ENCODE data around the gene RNF223. TPM values are rescaled to one million over a fixed set of nuclear protein-coding genes. Genes with fewer than 3 reads are reported as not detected.

RNF223 gene
- total and polyA plus RNA-seq, 2 donors (not counting 3 experiments of a cell fraction or from before 2014, with no cell fraction given), result not detected

- ChIA-PET POLR2A (no interaction called here), CTCF (interaction anchor here (0.9 to 2.2 kb wide), 4 partner anchors 17 to 40 kb away, joined by 3 to 6 read pairs (median 3); no protein-coding TSS in a partner anchor)
- no peak for FAIRE-seq
- no peaks in the 10 kb centered on the region for H3K9me3 ChIP-seq (replicated peaks; ENCODE audit: control insufficient read depth, insufficient read depth, low read length)
- H3K4me2 ChIP-seq (ENCODE audit: insufficient read depth, low read length), result no peak overlapping the region
- dilution Hi-C loops (cut with MboI; ENCODE audit: extremely low pct_ligation_motif_present, low sequenced_read_pairs), result no loop called here
- DNase-seq (ENCODE audit: low read depth, low spot score), result no peak
- H3K27me3 ChIP-seq (ENCODE audit: control insufficient read depth in 2 of 2, insufficient read depth in 2 of 2, low read length in 2 of 2), result no peaks in the 10 kb centered on the region
- no peak overlapping the region for H3K27ac ChIP-seq (ENCODE audit: insufficient read depth, low read depth, low read length)
- BruUV-seq (replicated peaks), result no TSS peak
- no peaks in the 10 kb centered on the region for H3K36me3 ChIP-seq (ENCODE audit: control insufficient read depth in 2 of 2, extremely low read depth in 1 of 2, insufficient read depth in 2 of 2, low read length in 2 of 2)
- no peak overlapping the region for H3K4me3 ChIP-seq (replicated peaks in 1 of 3; ENCODE audit: insufficient read depth in 1 of 3, low read depth in 1 of 3, low read length in 3 of 3)
- H4K20me1 ChIP-seq (replicated peaks; ENCODE audit: control insufficient read depth, extremely low read depth, insufficient read depth, low read length), result no peaks in the 10 kb centered on the region
- no peak overlapping the region for H2AFZ ChIP-seq (ENCODE audit: low read depth, low read length)
- no peak for TF ChIP-seq POLR2A (IDR thresholded peaks at IDR 0.05; ENCODE audit: low read depth, low read length)
- no peak for TF ChIP-seq FOS (IDR thresholded peaks at IDR 0.05; ENCODE audit: borderline replicate concordance, insufficient read depth, low read length)
- no peak for TF ChIP-seq POLR2AphosphoS5 (IDR thresholded peaks at IDR 0.05; ENCODE audit: insufficient read depth, low read depth, low read length)
- peaks cover 16% of the 10 kb centered on the region for H3K4me1 ChIP-seq (ENCODE audit: control insufficient read depth, extremely low read depth, insufficient read depth, low read length)
- no peak overlapping the region for H3K9ac ChIP-seq (replicated peaks; ENCODE audit: extremely low read depth, insufficient read depth, low read length)
- intact Hi-C loops (cut with micrococcal nuclease), result no loop called here
- no peaks in the 10 kb centered on the region for H3K9me1 ChIP-seq (replicated peaks; ENCODE audit: control insufficient read depth, extremely low read depth, insufficient read depth, low read length)
- H3K79me2 ChIP-seq (ENCODE audit: control insufficient read depth, insufficient read depth, low read length), result no peaks in the 10 kb centered on the region
Observed at GRCh38 chr1:1023700-1024099, 50.4 kb downstream of the RNF223 start.

DNA sequence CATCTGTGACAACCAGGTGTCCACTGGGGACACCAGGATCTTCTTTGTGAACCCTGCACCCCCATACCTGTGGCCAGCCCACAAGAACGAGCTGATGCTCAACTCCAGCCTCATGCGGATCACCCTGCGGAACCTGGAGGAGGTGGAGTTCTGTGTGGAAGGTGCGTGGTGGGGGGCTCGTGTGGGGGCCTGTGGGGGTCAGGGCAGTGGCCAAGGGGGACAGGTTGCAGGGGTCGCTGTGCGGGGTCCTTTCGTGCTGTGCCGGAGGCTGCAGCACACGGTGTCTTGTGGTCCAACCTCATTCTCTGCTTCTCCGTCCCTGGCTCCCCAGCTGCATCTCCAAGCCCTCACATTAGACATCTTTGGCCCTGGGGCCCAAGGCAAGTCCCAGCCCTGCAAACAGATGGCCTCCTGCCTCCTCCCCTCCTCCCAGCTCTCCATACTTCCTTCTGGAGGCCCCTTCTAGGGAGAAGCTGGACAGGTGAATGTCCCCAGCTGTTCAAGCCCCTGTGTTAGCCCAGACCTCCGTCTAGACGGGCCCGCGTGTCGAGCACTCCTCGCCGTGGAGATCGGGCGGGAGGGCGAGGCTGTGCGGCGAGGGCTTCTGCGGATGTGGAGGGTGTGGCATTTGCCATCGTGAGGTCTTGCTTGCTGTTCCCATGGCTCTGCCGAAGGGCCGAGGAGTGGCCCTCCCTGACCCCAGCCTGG lies 51.6 kb downstream of the RNF223 start:
- Histone ChIP-seq H3K9me1 (replicated peaks; ENCODE audit: control insufficient read depth, extremely low read depth, insufficient read depth, low read length) (no peaks in the 10 kb centered on the region), H3K27ac (ENCODE audit: insufficient read depth, low read depth, low read length) (no peak overlapping the region), H3K4me3 (replicated peaks in 1 of 3; ENCODE audit: insufficient read depth in 1 of 3, low read depth in 1 of 3, low read length in 3 of 3) (no peak overlapping the region), H2AFZ (ENCODE audit: low read depth, low read length) (no peak overlapping the region), H3K79me2 (ENCODE audit: control insufficient read depth, insufficient read depth, low read length) (no peaks in the 10 kb centered on the region), H4K20me1 (replicated peaks; ENCODE audit: control insufficient read depth, extremely low read depth, insufficient read depth, low read length) (no peaks in the 10 kb centered on the region), H3K36me3 (ENCODE audit: control insufficient read depth in 2 of 2, extremely low read depth in 1 of 2, insufficient read depth in 2 of 2, low read length in 2 of 2) (no peaks in the 10 kb centered on the region), H3K9ac (replicated peaks; ENCODE audit: extremely low read depth, insufficient read depth, low read length) (no peak overlapping the region), H3K9me3 (replicated peaks; ENCODE audit: control insufficient read depth, insufficient read depth, low read length) (no peaks in the 10 kb centered on the region), H3K4me1 (ENCODE audit: control insufficient read depth, extremely low read depth, insufficient read depth, low read length) (peaks cover 16% of the 10 kb centered on the region), H3K4me2 (ENCODE audit: insufficient read depth, low read length) (no peak overlapping the region), H3K27me3 (ENCODE audit: control insufficient read depth in 2 of 2, insufficient read depth in 2 of 2, low read length in 2 of 2) (no peaks in the 10 kb centered on the region)
- BruUV-seq (replicated peaks), result no TSS peak
- no peak for DNase-seq (ENCODE audit: low read depth, low spot score)
- TF ChIP-seq GATA2 (IDR thresholded peaks at IDR 0.05; ENCODE audit: insufficient read depth, insufficient read length, low read depth, low read length) (no peak), MYC (IDR thresholded peaks at IDR 0.05; ENCODE audit: low read depth, low read length) (no peak), JUN (IDR thresholded peaks at IDR 0.05; ENCODE audit: borderline replicate concordance, insufficient read depth, insufficient read length, low read depth) (no peak), FOS (IDR thresholded peaks at IDR 0.05; ENCODE audit: borderline replicate concordance, insufficient read depth, low read length) (no peak), POLR2AphosphoS5 (IDR thresholded peaks at IDR 0.05; ENCODE audit: insufficient read depth, low read depth, low read length) (no peak), CTCF (IDR thresholded peaks at IDR 0.05; ENCODE audit: extremely low read depth in 1 of 2, insufficient read depth in 1 of 2, low read depth in 1 of 2, low read length in 2 of 2) (no peak), EZH2 (IDR thresholded peaks at IDR 0.05; ENCODE audit: borderline replicate concordance, low read depth, low read length, severe bottlenecking) (no peak), POLR2A (IDR thresholded peaks at IDR 0.05; ENCODE audit: low read depth, low read length) (no peak)
- TF ChIP-seq, protein P1, sequence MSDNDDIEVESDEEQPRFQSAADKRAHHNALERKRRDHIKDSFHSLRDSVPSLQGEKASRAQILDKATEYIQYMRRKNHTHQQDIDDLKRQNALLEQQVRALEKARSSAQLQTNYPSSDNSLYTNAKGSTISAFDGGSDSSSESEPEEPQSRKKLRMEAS (IDR thresholded peaks at IDR 0.05; ENCODE audit: insufficient read depth, insufficient read length), result no peak
- ChIA-PET POLR2A (no interaction called here), CTCF (no interaction called here)
- intact Hi-C loops (cut with micrococcal nuclease) (no loop called here), dilution Hi-C loops (cut with MboI; ENCODE audit: extremely low pct_ligation_motif_present, low sequenced_read_pairs) (no loop called here)
- FAIRE-seq, result no peak
